Activated T-cell treated with anti-CD3 and anti-CD28 coated beads, Interleukin-2, amount 50 U/mL, for 72 hours (primary cell): Measurements from ENCODE around the gene ANKRD44. TPM values are rescaled to one million over a fixed set of nuclear protein-coding genes. Genes with fewer than 3 reads are reported as not detected.
A peak's percentile ranks its signal among the peaks of the same experiment; 100 is the strongest.
"Not testable (repeated sequence)": the region's sequence is repeated elsewhere in the genome, so short reads cannot be mapped to it uniquely, and the experiment has no call there.

Source experiments
- ATAC-seq, 2 donors: fragments of 150-1000 bp; cut with Tn5 transposase; replicated peaks in 1 of 2; 2 replicates each; pipeline ENCODE4 v1.10.0; 2021; ENCODE audit warnings: moderate library complexity in 2 of 2, mild to moderate bottlenecking in 1 of 2
- DNase-seq, 2 donors: peaks; one replicate each; pipeline ENCODE4 v3.0.0; 2021 to 2022; ENCODE audit warnings: mixed read lengths in 1 of 2
- H3K27ac Mint-ChIP-seq: one replicate; pipeline ENCODE4 v1.8.0; 2022; ENCODE audit warnings: mild to moderate bottlenecking, moderate library complexity, mixed read lengths
- H3K27me3 Mint-ChIP-seq: one replicate; pipeline ENCODE4 v1.8.0; 2022; ENCODE audit warnings: low read depth, mixed read lengths
- H3K36me3 Mint-ChIP-seq, 2 donors: one replicate each; pipeline ENCODE4 v1.8.0; 2022; ENCODE audit warnings: mixed read lengths in 2 of 2, mild to moderate bottlenecking in 1 of 2; ENCODE audit not compliant: insufficient read depth in 2 of 2
- H3K4me1 Mint-ChIP-seq: one replicate; pipeline ENCODE4 v1.8.0; 2022; ENCODE audit warnings: low read depth, mixed read lengths
- H3K4me3 Mint-ChIP-seq, 2 donors: one replicate each; pipeline ENCODE4 v1.8.0; 2022; ENCODE audit warnings: mild to moderate bottlenecking in 2 of 2, mixed read lengths in 2 of 2, moderate library complexity in 2 of 2
- H3K9me3 Mint-ChIP-seq, 2 donors: one replicate each; pipeline ENCODE4 v1.8.0; 2022; ENCODE audit warnings: mixed read lengths in 2 of 2
- total RNA-seq, 2 donors: library from RNA; stranded (reverse); gene quantifications; one replicate each; pipeline ENCODE4 v1.2.3, GENCODE V29; 2022

ANKRD44 gene
- total RNA-seq, 2 donors from 2014 or later: 114 to 141 TPM

- no peak overlapping the region for H3K27ac Mint-ChIP-seq
- ATAC-seq: no peak
Measured at GRCh38 chr2:197030090-197030489, 280.5 kb downstream of the ANKRD44 start.

GRCh38 chr2:197028633-197029032 lies 281.9 kb downstream of the ANKRD44 start:
- ATAC-seq (no peak), DNase-seq (no peak)
- Mint-ChIP-seq H3K27me3 (no peaks in the 10 kb centered on the region), H3K9me3 (peaks cover 3 to 4% of the 10 kb centered on the region in 2 donors), H3K27ac (peak overlapping the region; percentile 61), H3K4me3 (no peak overlapping the region), H3K36me3 (peaks cover 14 to 55% of the 10 kb centered on the region in 2 donors), H3K4me1 (peaks cover 20% of the 10 kb centered on the region)

More at GRCh38 chr2:197030090-197030489, 280.5 kb downstream of the ANKRD44 start:
- Mint-ChIP-seq H3K9me3 (peaks cover 3 to 4% of the 10 kb centered on the region in 2 donors), H3K4me3 (no peak overlapping the region), H3K4me1 (peaks cover 34% of the 10 kb centered on the region), H3K27me3 (no peaks in the 10 kb centered on the region), H3K36me3 (peaks cover 16 to 46% of the 10 kb centered on the region in 2 donors)
- no peak for DNase-seq

- no peak overlapping the region for H3K4me3 Mint-ChIP-seq
- DNase-seq (no peak), ATAC-seq (no peak)
- peaks cover 3 to 4% of the 10 kb centered on the region in 2 donors for H3K9me3 Mint-ChIP-seq
- peak overlapping the region; percentile 61 for H3K27ac Mint-ChIP-seq
- H3K27me3 Mint-ChIP-seq: no peaks in the 10 kb centered on the region
- H3K4me1 Mint-ChIP-seq: peaks cover 17% of the 10 kb centered on the region
- peaks cover 14 to 55% of the 10 kb centered on the region in 2 donors for H3K36me3 Mint-ChIP-seq
Measured at GRCh38 chr2:197028230-197028629, 282.4 kb downstream of the ANKRD44 start.

- Mint-ChIP-seq H3K9me3 (peaks cover 0 to 1% of the 10 kb centered on the region in 2 donors), H3K36me3 (peaks cover 10 to 52% of the 10 kb centered on the region in 2 donors), H3K27me3 (no peaks in the 10 kb centered on the region), H3K4me3 (no peak overlapping the region), H3K4me1 (peaks cover 5% of the 10 kb centered on the region), H3K27ac (no peak overlapping the region)
- ATAC-seq (no peak), DNase-seq (no peak)
Measured at GRCh38 chr2:197024206-197024605, 286.4 kb downstream of the ANKRD44 start.

- peaks cover 10 to 40% of the 10 kb centered on the region in 2 donors for H3K36me3 Mint-ChIP-seq
- ATAC-seq: not testable (repeated sequence)
Measured at GRCh38 chr2:197020921-197021320, 289.7 kb downstream of the ANKRD44 start.

GRCh38 chr2:197013098-197013497 lies 297.5 kb downstream of the ANKRD44 start:
- ATAC-seq (no peak), DNase-seq (no peak)
- H3K36me3 Mint-ChIP-seq: peaks cover 2 to 4% of the 10 kb centered on the region in 2 donors
- H3K4me1 Mint-ChIP-seq: peaks cover 6% of the 10 kb centered on the region
- no peaks in the 10 kb centered on the region for H3K9me3 Mint-ChIP-seq
- peak overlapping the region; percentile 18 for H3K27ac Mint-ChIP-seq
- H3K4me3 Mint-ChIP-seq: no peak overlapping the region
- H3K27me3 Mint-ChIP-seq: no peaks in the 10 kb centered on the region

More at GRCh38 chr2:197020921-197021320, 289.7 kb downstream of the ANKRD44 start:
- H3K4me1 Mint-ChIP-seq, H3K9me3 Mint-ChIP-seq, DNase-seq, H3K27me3 Mint-ChIP-seq, H3K27ac Mint-ChIP-seq, H3K4me3 Mint-ChIP-seq: not testable (repeated sequence)

GRCh38 chr2:197011801-197012641 lies 298.6 kb downstream of the ANKRD44 start:
- peak; percentile 8 to 25 for DNase-seq
- peak overlapping the region; percentile 77 for H3K27ac Mint-ChIP-seq
- no peaks in the 10 kb centered on the region for H3K27me3 Mint-ChIP-seq
- peaks cover 2 to 4% of the 10 kb centered on the region in 2 donors for H3K36me3 Mint-ChIP-seq
- H3K9me3 Mint-ChIP-seq: no peaks in the 10 kb centered on the region
- peaks cover 6% of the 10 kb centered on the region for H3K4me1 Mint-ChIP-seq
- H3K4me3 Mint-ChIP-seq: no peak overlapping the region
- ATAC-seq: peak; percentile 62 to 73

- no peak for DNase-seq
- H3K27me3 Mint-ChIP-seq: no peaks in the 10 kb centered on the region
- no peak for ATAC-seq
- H3K4me1 Mint-ChIP-seq: peaks cover 5% of the 10 kb centered on the region
- no peaks in the 10 kb centered on the region for H3K9me3 Mint-ChIP-seq
- H3K27ac Mint-ChIP-seq: no peak overlapping the region
- peaks cover 2% of the 10 kb centered on the region in 2 donors for H3K36me3 Mint-ChIP-seq
- no peak overlapping the region for H3K4me3 Mint-ChIP-seq
Measured at GRCh38 chr2:197011021-197011417, 299.6 kb downstream of the ANKRD44 start.

GRCh38 chr2:197010200-197011020 lies 300.2 kb downstream of the ANKRD44 start:
- H3K36me3 Mint-ChIP-seq: peaks cover 1 to 2% of the 10 kb centered on the region in 2 donors
- ATAC-seq: no peak
- H3K27ac Mint-ChIP-seq: no peak overlapping the region

GRCh38 chr2:197008741-197009341 lies 301.7 kb downstream of the ANKRD44 start:
- not testable (repeated sequence) for DNase-seq, H3K4me1 Mint-ChIP-seq, H3K9me3 Mint-ChIP-seq, ATAC-seq, H3K27ac Mint-ChIP-seq, H3K4me3 Mint-ChIP-seq, H3K27me3 Mint-ChIP-seq, H3K36me3 Mint-ChIP-seq

More at GRCh38 chr2:197010200-197011020, 300.2 kb downstream of the ANKRD44 start:
- Mint-ChIP-seq H3K27me3 (no peaks in the 10 kb centered on the region), H3K4me3 (no peak overlapping the region), H3K9me3 (no peaks in the 10 kb centered on the region), H3K4me1 (no peaks in the 10 kb centered on the region)
- no peak for DNase-seq

- H3K27me3 Mint-ChIP-seq: no peaks in the 10 kb centered on the region
- H3K4me1 Mint-ChIP-seq: no peaks in the 10 kb centered on the region
- peaks cover 0 to 6% of the 10 kb centered on the region in 2 donors for H3K36me3 Mint-ChIP-seq
- no peak overlapping the region for H3K4me3 Mint-ChIP-seq
- ATAC-seq (no peak), DNase-seq (no peak)
- H3K27ac Mint-ChIP-seq: peak overlapping the region; percentile 71
- no peaks in the 10 kb centered on the region for H3K9me3 Mint-ChIP-seq
Measured at GRCh38 chr2:197007716-197008628, 302.6 kb downstream of the ANKRD44 start.

GRCh38 chr2:197001921-197002320 lies 308.7 kb downstream of the ANKRD44 start:
- H3K27me3 Mint-ChIP-seq: no peaks in the 10 kb centered on the region
- DNase-seq (no peak), ATAC-seq (no peak)
- H3K27ac Mint-ChIP-seq: peak overlapping the region; percentile 82
- H3K4me1 Mint-ChIP-seq: no peaks in the 10 kb centered on the region
- peaks cover 0 to 19% of the 10 kb centered on the region in 2 donors for H3K36me3 Mint-ChIP-seq
- H3K9me3 Mint-ChIP-seq: no peaks in the 10 kb centered on the region
- H3K4me3 Mint-ChIP-seq: no peak overlapping the region
